Mesothelial cell of epicardium (in vitro differentiated cells): ENCODE measurements around the gene ZRANB1. TPM values are rescaled to one million over a fixed set of nuclear protein-coding genes. Genes with fewer than 3 reads are reported as not detected.

Experiments used
- DNase-seq, 2 experiments: peaks; one replicate each; pipeline ENCODE4 v3.0.0; 2021; ENCODE audit warnings: low spot score in 2 of 2; ENCODE audit not compliant: unreplicated experiment in 2 of 2
- H3K27ac Mint-ChIP-seq: 2 replicates; pipeline ENCODE4 v1.8.0; 2021; ENCODE audit warnings: mixed read lengths
- H3K27me3 Mint-ChIP-seq: 2 replicates; pipeline ENCODE4 v1.8.0; 2021; ENCODE audit warnings: low read depth, mixed read lengths
- H3K36me3 Mint-ChIP-seq: 2 replicates; pipeline ENCODE4 v1.8.0; 2021; ENCODE audit warnings: mixed read lengths
- H3K4me1 Mint-ChIP-seq: 2 replicates; pipeline ENCODE4 v1.8.0; 2021; ENCODE audit warnings: mixed read lengths
- H3K4me3 Mint-ChIP-seq: 2 replicates; pipeline ENCODE4 v1.8.0; 2021; ENCODE audit warnings: mild to moderate bottlenecking, moderate library complexity, mixed read lengths
- H3K9me3 Mint-ChIP-seq: 2 replicates; pipeline ENCODE4 v1.8.0; 2021; ENCODE audit warnings: mixed read lengths
- total RNA-seq: library from RNA; stranded (reverse); gene quantifications from 3 replicates; pipeline ENCODE4 v1.2.1, GENCODE V29; 2021
- TF ChIP-seq, protein P1 (sequence below): fragments of 200-600 bp; sonication (generic); IDR thresholded peaks from one replicate; pipeline ENCODE4 v1.5.0; 2021; ENCODE audit warnings: antibody characterized with exemption; ENCODE audit not compliant: unreplicated experiment

Gene ZRANB1
- 30.2 to 31.2 TPM (median 30.8 TPM) in 3 replicates for total RNA-seq

DNA sequence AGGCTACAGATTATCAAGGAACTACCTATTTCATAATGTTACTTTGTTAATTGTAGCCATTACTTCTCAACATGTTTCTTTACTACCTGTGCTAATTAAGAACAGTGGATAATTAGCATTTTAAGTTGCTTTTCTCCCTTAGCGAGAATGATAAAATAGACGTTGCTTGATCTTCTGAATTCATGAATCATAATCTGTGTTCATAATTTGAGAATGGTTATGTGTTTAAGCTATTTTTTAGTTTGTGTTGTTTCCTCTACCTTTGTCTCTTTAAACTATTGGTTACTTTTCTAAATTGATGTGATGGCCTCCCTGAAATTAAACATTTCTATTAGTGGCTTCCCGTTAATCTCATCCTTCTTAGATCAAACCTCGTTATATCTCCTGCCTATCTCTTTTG is at the start of gene ZRANB1:
Gene ZRANB1, plus strand, starts transcription at position 301 of the 400 bp plus-strand sequence. CDS start 371 bp downstream, outside the sequence.
- TF ChIP-seq, protein P1, sequence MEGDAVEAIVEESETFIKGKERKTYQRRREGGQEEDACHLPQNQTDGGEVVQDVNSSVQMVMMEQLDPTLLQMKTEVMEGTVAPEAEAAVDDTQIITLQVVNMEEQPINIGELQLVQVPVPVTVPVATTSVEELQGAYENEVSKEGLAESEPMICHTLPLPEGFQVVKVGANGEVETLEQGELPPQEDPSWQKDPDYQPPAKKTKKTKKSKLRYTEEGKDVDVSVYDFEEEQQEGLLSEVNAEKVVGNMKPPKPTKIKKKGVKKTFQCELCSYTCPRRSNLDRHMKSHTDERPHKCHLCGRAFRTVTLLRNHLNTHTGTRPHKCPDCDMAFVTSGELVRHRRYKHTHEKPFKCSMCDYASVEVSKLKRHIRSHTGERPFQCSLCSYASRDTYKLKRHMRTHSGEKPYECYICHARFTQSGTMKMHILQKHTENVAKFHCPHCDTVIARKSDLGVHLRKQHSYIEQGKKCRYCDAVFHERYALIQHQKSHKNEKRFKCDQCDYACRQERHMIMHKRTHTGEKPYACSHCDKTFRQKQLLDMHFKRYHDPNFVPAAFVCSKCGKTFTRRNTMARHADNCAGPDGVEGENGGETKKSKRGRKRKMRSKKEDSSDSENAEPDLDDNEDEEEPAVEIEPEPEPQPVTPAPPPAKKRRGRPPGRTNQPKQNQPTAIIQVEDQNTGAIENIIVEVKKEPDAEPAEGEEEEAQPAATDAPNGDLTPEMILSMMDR, result no peak
- Mint-ChIP-seq H3K9me3 (no peaks in the 10 kb centered on the region), H3K27me3 (no peaks in the 10 kb centered on the region), H3K36me3 (peaks cover 3% of the 10 kb centered on the region), H3K4me3 (no peak within 1 kb of the TSS), H3K4me1 (peaks cover 21% of the 10 kb centered on the region), H3K27ac (peak within 1 kb of the TSS; percentile 36)
- no peak for DNase-seq

DNA sequence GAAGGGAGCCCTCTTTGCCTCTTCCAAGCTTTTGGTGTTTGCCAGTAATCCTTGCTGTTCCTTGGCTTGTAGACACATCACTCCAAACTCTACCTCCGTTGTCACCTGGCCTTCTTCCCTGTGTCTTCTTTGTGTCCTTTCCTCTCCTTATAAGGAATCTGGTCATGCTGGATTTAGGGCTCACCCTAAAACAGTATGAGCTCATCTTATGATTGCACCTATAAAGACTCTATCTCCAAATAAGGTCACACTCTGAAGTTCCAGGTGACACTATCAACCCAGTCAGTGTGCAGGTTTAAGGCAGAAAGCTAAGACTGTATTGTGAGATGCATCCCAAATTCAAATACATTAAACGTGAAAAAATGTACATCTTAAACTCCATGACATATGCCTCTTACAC is 49.0 kb upstream of the ZRANB1 start:
- Mint-ChIP-seq H3K36me3 (no peaks in the 10 kb centered on the region), H3K9me3 (no peaks in the 10 kb centered on the region), H3K27me3 (peaks cover 2% of the 10 kb centered on the region), H3K4me3 (no peak overlapping the region), H3K4me1 (no peaks in the 10 kb centered on the region), H3K27ac (no peak overlapping the region)
- no peak for DNase-seq
- TF ChIP-seq, protein P1, result no peak

DNA sequence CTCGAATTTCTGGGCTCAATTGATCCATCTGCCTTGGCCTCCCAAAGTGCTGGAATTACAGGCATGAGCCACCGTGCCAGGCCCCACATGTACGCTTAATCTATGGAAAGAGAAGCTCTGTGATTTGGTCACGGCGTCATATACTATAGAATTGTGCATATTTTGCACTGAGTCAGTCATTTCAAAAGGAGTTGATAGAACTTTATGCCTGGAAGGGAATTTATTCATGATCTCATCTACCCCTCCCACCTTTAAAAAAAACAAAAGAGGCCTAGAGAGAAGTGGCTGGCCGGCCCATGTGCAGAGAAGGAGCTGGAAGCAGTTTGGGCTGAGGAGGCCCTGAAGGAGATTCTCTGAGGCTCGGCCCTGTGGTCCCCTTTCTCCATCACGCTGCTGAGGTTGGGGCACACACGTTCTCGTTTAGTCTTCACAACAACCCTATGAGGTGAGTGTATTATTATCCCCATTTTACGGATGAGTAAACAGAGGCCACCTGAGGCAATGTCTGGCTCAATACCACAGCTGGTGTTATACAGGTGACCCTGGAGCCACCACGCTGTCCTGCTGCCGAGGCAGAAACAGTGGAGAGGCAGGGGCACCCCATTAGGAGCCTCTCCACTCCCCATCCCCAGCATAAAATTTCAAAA is 47.2 kb upstream of the ZRANB1 start:
- H3K9me3 Mint-ChIP-seq, result no peaks in the 10 kb centered on the region
- H3K4me3 Mint-ChIP-seq, result no peak overlapping the region
- DNase-seq, result no peak
- no peaks in the 10 kb centered on the region for H3K4me1 Mint-ChIP-seq
- TF ChIP-seq, protein P1, result no peak
- H3K27me3 Mint-ChIP-seq, result peaks cover 6% of the 10 kb centered on the region
- H3K27ac Mint-ChIP-seq, result no peak overlapping the region
- H3K36me3 Mint-ChIP-seq, result no peaks in the 10 kb centered on the region

DNA sequence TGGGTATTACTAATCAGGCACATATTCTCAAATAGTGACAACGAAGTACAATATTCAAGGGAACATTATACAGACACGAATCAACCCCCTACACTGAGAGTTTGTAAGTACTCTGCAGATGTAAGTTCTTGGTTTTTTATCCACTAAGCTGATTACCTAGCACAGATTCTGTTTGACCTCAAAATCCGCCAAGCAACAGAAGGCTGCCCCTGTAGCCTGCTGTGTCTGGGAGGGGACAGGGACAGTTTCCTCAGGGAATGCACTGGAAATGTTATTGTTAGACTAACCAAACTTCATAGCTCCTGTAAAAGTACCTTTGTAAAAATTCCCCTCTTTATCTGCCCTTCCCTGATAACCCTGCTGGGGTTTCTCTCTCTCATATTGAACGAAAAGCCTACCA is 45.2 kb upstream of the ZRANB1 start:
- Mint-ChIP-seq H3K4me1 (no peaks in the 10 kb centered on the region), H3K4me3 (no peak overlapping the region), H3K27ac (no peak overlapping the region), H3K27me3 (peaks cover 8% of the 10 kb centered on the region), H3K9me3 (no peaks in the 10 kb centered on the region), H3K36me3 (no peaks in the 10 kb centered on the region)
- TF ChIP-seq, protein P1, result no peak
- no peak for DNase-seq

DNA sequence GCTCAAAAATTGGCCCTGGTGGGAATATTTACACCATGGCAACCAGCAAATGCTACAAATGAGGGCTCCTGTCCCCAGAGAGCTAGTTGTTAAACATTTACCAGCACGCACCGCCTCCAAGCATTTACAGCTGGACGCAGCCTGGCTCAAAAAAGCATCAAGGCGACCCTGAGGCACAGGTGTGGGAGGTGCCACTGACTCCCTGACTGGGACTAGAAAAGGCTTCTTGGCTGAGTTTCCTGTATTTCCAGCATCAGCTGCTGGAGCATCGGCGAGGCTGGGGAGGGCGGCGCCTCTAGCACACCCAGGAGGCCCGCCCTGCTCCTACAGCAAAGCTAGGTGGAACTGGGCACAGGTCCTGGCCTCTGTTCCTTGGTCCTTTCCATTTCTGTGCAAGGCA is 43.5 kb upstream of the ZRANB1 start:
- DNase-seq, result no peak
- TF ChIP-seq, protein P1, result no peak
- no peak overlapping the region for H3K4me3 Mint-ChIP-seq
- no peak overlapping the region for H3K27ac Mint-ChIP-seq
- H3K36me3 Mint-ChIP-seq, result no peaks in the 10 kb centered on the region
- H3K27me3 Mint-ChIP-seq, result peaks cover 9% of the 10 kb centered on the region
- H3K9me3 Mint-ChIP-seq, result no peaks in the 10 kb centered on the region
- no peaks in the 10 kb centered on the region for H3K4me1 Mint-ChIP-seq

DNA sequence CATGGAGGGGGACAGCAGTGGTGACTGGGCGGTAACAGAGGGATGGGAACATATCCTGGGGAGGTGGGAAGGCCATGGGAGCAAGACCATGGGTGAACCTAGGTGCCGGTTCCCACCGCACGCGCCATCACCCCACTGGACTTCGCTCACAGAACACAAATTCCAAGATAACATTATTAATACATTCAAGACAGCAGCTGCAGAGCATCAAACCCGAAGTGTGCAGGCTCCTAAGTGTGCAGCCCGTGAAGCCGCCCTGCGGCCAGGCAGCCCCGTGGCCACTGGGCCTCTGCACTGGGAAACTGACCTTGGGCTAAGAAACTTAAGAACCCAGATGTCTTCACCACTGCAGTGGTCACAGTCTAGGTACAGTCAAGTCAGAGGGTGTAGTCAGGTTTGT is 42.8 kb upstream of the ZRANB1 start:
- TF ChIP-seq, protein P1, result no peak
- H3K27ac Mint-ChIP-seq, result no peak overlapping the region
- peaks cover 9% of the 10 kb centered on the region for H3K27me3 Mint-ChIP-seq
- no peaks in the 10 kb centered on the region for H3K4me1 Mint-ChIP-seq
- DNase-seq, result no peak
- H3K4me3 Mint-ChIP-seq, result no peak overlapping the region
- H3K9me3 Mint-ChIP-seq, result no peaks in the 10 kb centered on the region
- H3K36me3 Mint-ChIP-seq, result no peaks in the 10 kb centered on the region
